HEK293T (cell line): ENCODE measurements around the gene PLEKHG2.

Source experiments
- ARNT ChIP-seq: fragments of 450-650 bp; IDR thresholded peaks from 2 replicates; pipeline ENCODE4 v1.6.1; 2017; ENCODE audit warnings: mild to moderate bottlenecking
- BHLHE40 ChIP-seq: fragments of 450-650 bp; IDR thresholded peaks from 2 replicates; pipeline ENCODE4 v1.6.1; 2016; ENCODE audit warnings: mild to moderate bottlenecking, moderate library complexity, borderline replicate concordance
- ELF4 ChIP-seq: fragments of 450-650 bp; IDR thresholded peaks from 2 replicates; pipeline ENCODE4 v1.6.1; 2017; ENCODE audit warnings: antibody characterized with exemption
- FOXK2 ChIP-seq: fragments of 450-650 bp; IDR thresholded peaks from 2 replicates; pipeline ENCODE4 v1.6.1; 2016; ENCODE audit warnings: mild to moderate bottlenecking
- FOXM1 ChIP-seq: fragments of 450-650 bp; IDR thresholded peaks from 2 replicates; pipeline ENCODE4 v1.6.1; 2017; ENCODE audit warnings: mild to moderate bottlenecking, borderline replicate concordance
- LEF1 ChIP-seq: fragments of 450-650 bp; IDR thresholded peaks from 2 replicates; pipeline ENCODE4 v1.6.1; 2017; ENCODE audit warnings: mild to moderate bottlenecking, borderline replicate concordance
- NFRKB ChIP-seq: fragments of 450-650 bp; IDR thresholded peaks from 2 replicates; pipeline ENCODE4 v1.6.1; 2016; ENCODE audit warnings: mild to moderate bottlenecking, moderate library complexity
- SP1 ChIP-seq: fragments of 450-650 bp; IDR thresholded peaks from 2 replicates; pipeline ENCODE4 v1.6.1; 2017
- SUZ12 ChIP-seq: fragments of 450-650 bp; IDR thresholded peaks from 2 replicates; pipeline ENCODE4 v1.6.1; 2016; ENCODE audit warnings: mild to moderate bottlenecking
- TARDBP ChIP-seq: fragments of 450-650 bp; IDR thresholded peaks from 2 replicates; pipeline ENCODE4 v1.6.1; 2016
- TF ChIP-seq, protein P1 (sequence below): fragments of 450-650 bp; IDR thresholded peaks from 2 replicates; pipeline ENCODE4 v1.6.1; 2016

DNA sequence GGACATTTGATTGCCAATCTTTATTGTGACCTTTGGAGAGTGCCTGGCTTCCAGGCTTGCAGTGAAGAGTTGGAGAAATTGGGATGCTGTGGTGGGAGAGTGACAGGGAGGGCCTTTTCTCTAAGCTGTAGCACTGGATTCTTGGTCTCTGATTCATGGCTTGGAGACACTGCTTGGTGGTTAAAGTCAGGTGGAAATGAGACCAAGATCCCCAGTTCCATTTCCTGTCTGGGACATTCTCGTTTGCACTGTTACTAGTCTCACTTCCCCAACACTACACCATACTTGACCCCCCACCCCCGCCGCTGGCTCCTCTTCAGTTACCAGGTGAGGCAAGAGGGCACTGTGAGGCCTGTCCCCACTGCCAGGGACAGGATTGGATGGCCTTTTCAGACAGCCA is 35.8 kb downstream of the PLEKHG2 start:
- TF ChIP-seq LEF1 (no peak), NFRKB (no peak), FOXK2 (no peak), BHLHE40 (no peak), FOXM1 (no peak), SP1 (no peak), SUZ12 (no peak), ARNT (no peak), ELF4 (no peak), TARDBP (no peak)
- TF ChIP-seq, protein P1, sequence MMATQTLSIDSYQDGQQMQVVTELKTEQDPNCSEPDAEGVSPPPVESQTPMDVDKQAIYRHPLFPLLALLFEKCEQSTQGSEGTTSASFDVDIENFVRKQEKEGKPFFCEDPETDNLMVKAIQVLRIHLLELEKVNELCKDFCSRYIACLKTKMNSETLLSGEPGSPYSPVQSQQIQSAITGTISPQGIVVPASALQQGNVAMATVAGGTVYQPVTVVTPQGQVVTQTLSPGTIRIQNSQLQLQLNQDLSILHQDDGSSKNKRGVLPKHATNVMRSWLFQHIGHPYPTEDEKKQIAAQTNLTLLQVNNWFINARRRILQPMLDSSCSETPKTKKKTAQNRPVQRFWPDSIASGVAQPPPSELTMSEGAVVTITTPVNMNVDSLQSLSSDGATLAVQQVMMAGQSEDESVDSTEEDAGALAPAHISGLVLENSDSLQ = no peak
